IMR-90 (cell line): Measurements from ENCODE around the gene TCF12.

Experiments
- CEBPB ChIP-seq: IDR thresholded peaks from 2 replicates; pipeline ENCODE4 v1.6.1; 2012; ENCODE audit warnings: low read depth, low read length, improper control_type of control experiment
- CHD1 ChIP-seq: IDR thresholded peaks from 2 replicates; pipeline ENCODE4 v1.6.1; 2012; ENCODE audit warnings: low read depth, low read length, improper control_type of control experiment
- CTCF ChIP-seq: conservative IDR thresholded peaks from 2 replicates; pipeline ENCODE4 v1.5.1; 2012; ENCODE audit warnings: mild to moderate bottlenecking, low read depth, low read length, improper control_type of control experiment
- FOS ChIP-seq: fragments of 150-350 bp; IDR thresholded peaks from 2 replicates; pipeline ENCODE4 v1.6.1; 2016; ENCODE audit warnings: low read depth, low read length
- NFE2L2 ChIP-seq: fragments of 150-350 bp; IDR thresholded peaks from 2 replicates; pipeline ENCODE4 v1.6.1; 2016; ENCODE audit warnings: low read depth, mild to moderate bottlenecking, low read length
- POLR2A ChIP-seq: IDR thresholded peaks from 2 replicates; pipeline ENCODE4 v1.6.1; 2012; ENCODE audit warnings: mild to moderate bottlenecking, low read depth, low read length
- RAD21 ChIP-seq: IDR thresholded peaks from 2 replicates; pipeline ENCODE4 v1.6.1; 2012; ENCODE audit warnings: low read length, improper control_type of control experiment
- RCOR1 ChIP-seq: IDR thresholded peaks from 2 replicates; pipeline ENCODE4 v1.6.1; 2012; ENCODE audit warnings: mild to moderate bottlenecking, low read length, improper control_type of control experiment; ENCODE audit not compliant: insufficient replicate concordance
- RFX5 ChIP-seq: IDR thresholded peaks from 2 replicates; pipeline ENCODE4 v1.8.0; 2012; ENCODE audit warnings: low read depth, mild to moderate bottlenecking, low read length, moderate library complexity
- SMC3 ChIP-seq: fragments of 150-350 bp; IDR thresholded peaks from 2 replicates; pipeline ENCODE4 v1.6.1; 2016; ENCODE audit warnings: low read depth, mild to moderate bottlenecking, antibody characterized with exemption, low read length, moderate library complexity
- USF2 ChIP-seq: fragments of 150-350 bp; IDR thresholded peaks from 2 replicates; pipeline ENCODE4 v1.6.1; 2017; ENCODE audit warnings: mild to moderate bottlenecking, antibody characterized with exemption, low read length, low read depth

GRCh38 chr15:57320631-57321220, 402.3 kb downstream of the TCF12 start:
- no peak for TF ChIP-seq CTCF
- TF ChIP-seq RAD21 = no peak
- no peak for TF ChIP-seq SMC3
- TF ChIP-seq CHD1 = no peak
- no peak for TF ChIP-seq USF2
- TF ChIP-seq FOS = no peak
- TF ChIP-seq RFX5 = no peak
- no peak for TF ChIP-seq POLR2A
- no peak for TF ChIP-seq RCOR1
- no peak for TF ChIP-seq CEBPB
- no peak for TF ChIP-seq NFE2L2
